Adrenal gland (tissue), 12 donors: ENCODE results near the gene CORO1C. TPM values are rescaled to one million over a fixed set of nuclear protein-coding genes. Genes with fewer than 3 reads are reported as not detected.

ENCODE experiments used
- DNase-seq, 7 donors: peaks; one replicate each; pipeline ENCODE4 v3.0.0-alpha.2; 2019 to 2020
- H3K27ac ChIP-seq, 5 donors: fragments of 200-600 bp; sonication (generic) in 4 of 5; 1 replicate in 3 of 5; 2 replicates in 2 of 5; pipeline versions ENCODE4 v1.5.1 to v1.8.0; 2016 to 2020; ENCODE audit warnings: mild to moderate bottlenecking in 1 of 5
- H3K27me3 ChIP-seq: fragments of 200-600 bp; 2 replicates; pipeline ENCODE4 v1.8.0; 2021
- H3K36me3 ChIP-seq, 2 donors: fragments of 200-600 bp; replicated peaks in 1 of 2; 1 replicate in 1 of 2; 2 replicates in 1 of 2; pipeline versions ENCODE4 v1.5.1 to v1.8.0; 2018 to 2022
- H3K4me1 ChIP-seq, 2 donors: fragments of 200-600 bp; replicated peaks in 1 of 2; 1 replicate in 1 of 2; 2 replicates in 1 of 2; pipeline versions ENCODE4 v1.5.1 to v1.8.0; 2018 to 2021
- H3K4me3 ChIP-seq, 4 donors: fragments of 200-600 bp; sonication (generic) in 3 of 4; one replicate each; pipeline ENCODE4 v1.5.1; 2016 to 2018
- H3K9me3 ChIP-seq, 3 donors: fragments of 200-600 bp; sonication (generic) in 1 of 3; replicated peaks in 1 of 3; 1 replicate in 2 of 3; 2 replicates in 1 of 3; pipeline versions ENCODE4 v1.5.1 to v1.8.0; 2016 to 2021
- CTCF ChIP-seq, 6 experiments: fragments of 450-650 bp in 4 of 6; fragments of 200-600 bp in 2 of 6; sonication (generic) in 1 of 6; IDR thresholded peaks; 1 replicate in 5 of 6; 2 replicates in 1 of 6; pipeline versions ENCODE4 v1.5.1 to v1.8.0; 2016 to 2021; ENCODE audit warnings: antibody characterized with exemption in 6 of 6, mild to moderate bottlenecking in 2 of 6, moderate library complexity in 1 of 6
- POLR2A ChIP-seq, 2 donors: fragments of 450-650 bp; IDR thresholded peaks; one replicate each; pipeline ENCODE4 v1.6.1; 2017; ENCODE audit warnings: antibody characterized with exemption in 2 of 2, mild to moderate bottlenecking in 2 of 2, moderate library complexity in 1 of 2
- WGBS, 4 donors: extraction: QIAGEN DNeasy Blood & Tissue Kit in 2 of 4; methylation state at CpG; one replicate each; pipeline versions ENCODE4 v1.1.5 to v1.1.7; 2013 to 2017; 5-methylcytosine and 5-hydroxymethylcytosine counted together
- intact Hi-C, 2 donors: fragments of 100-400 bp; cut with DNase I; formaldehyde crosslinking; loops; one replicate each; pipeline versions ENCODE4 v1.14.1 to v1.15.0; 2022 to 2023
- polyA plus RNA-seq, 3 donors: library from polyadenylated mRNA; stranded (reverse); fragments of 200-250 nt in 2 of 3; fragments of 350-450 nt in 1 of 3; fragmentation: Illumina TruSeq in 1 of 3; extraction: RNeasy Lipid Tissue Mini Kit (QIAGEN cat#74804) in 1 of 3; gene quantifications; one replicate each; pipeline ENCODE4 v1.2.3, GENCODE V29; 2013 to 2014
- total RNA-seq, 9 donors: library from RNA; depleted of rRNA in 4 of 9; stranded (reverse); fragments of >200 nt in 4 of 9; fragments of 120-200 nt in 1 of 9; fragmentation: NEBNext Ultra II Directional in 1 of 9; extraction: Animal tissue kit (Norgen Biotek cat#: 25700) in 1 of 9; gene quantifications; one replicate each; pipeline versions ENCODE4 v1.1.0 to v1.2.4, GENCODE V29; 2013 to 2023
- donor health status: healthy with polysubstance abuse.
- donor health status: Bipolar disorder and iron deficiency.
- donor health status: DM: yes; HTN: yes; CAD: no.
- donor health status: DM: no; HTN: no; CAD: no.
- donor health status: DM: no; HTN: no; CAD: no.
- donor health status: DM: yes; HTN: yes; CAD: no.

The CORO1C gene
- total and polyA plus RNA-seq, 12 donors: 17.4 to 124 (median 71.4) TPM

- Histone ChIP-seq H3K4me3 (no peak overlapping the region), H3K36me3 (peaks cover 0 to 7% of the 10 kb centered on the region in 2 donors), H3K4me1 (peaks cover 35 to 70% of the 10 kb centered on the region in 2 donors), H3K27ac (peak overlapping the region in 4 of 5 donors; percentile 54 to 86 (median 72)), H3K9me3 (no peaks in the 10 kb centered on the region), H3K27me3 (no peaks in the 10 kb centered on the region)
- WGBS, 4 donors: 91 to 100% (median 96%) methylated on average over 1 of the region's 1 CpG
- intact Hi-C loops: no loop called here
- DNase-seq: no peak
- TF ChIP-seq CTCF (IDR thresholded peaks at IDR 0.05): no peak
- no peak for TF ChIP-seq POLR2A (IDR thresholded peaks at IDR 0.05)
These were observed 88.2 kb downstream of the CORO1C start for GRCh38 chr12:108642899-108643654.

- intact Hi-C loops: no loop called here
- 84 to 92% (median 87%) methylated on average over 16 of the region's 16 CpGs for WGBS, 4 donors
- Histone ChIP-seq H3K9me3 (no peaks in the 10 kb centered on the region), H3K4me1 (peaks cover 32 to 71% of the 10 kb centered on the region in 2 donors), H3K4me3 (no peak overlapping the region), H3K36me3 (peaks cover 0 to 4% of the 10 kb centered on the region in 2 donors), H3K27me3 (no peaks in the 10 kb centered on the region), H3K27ac (peak overlapping the region in 1 of 5 donors; percentile 31)
- TF ChIP-seq POLR2A (IDR thresholded peaks at IDR 0.05): no peak
- no peak for TF ChIP-seq CTCF (IDR thresholded peaks at IDR 0.05)
- DNase-seq: no peak
These were observed 88.9 kb downstream of the CORO1C start for GRCh38 chr12:108642269-108642870.

GRCh38 chr12:108641446-108642268 lies 89.7 kb downstream of the CORO1C start:
- H3K36me3 ChIP-seq: peaks cover 0 to 4% of the 10 kb centered on the region in 2 donors
- no peak for TF ChIP-seq CTCF (IDR thresholded peaks at IDR 0.05)
- TF ChIP-seq POLR2A (IDR thresholded peaks at IDR 0.05): no peak
- no peaks in the 10 kb centered on the region for H3K9me3 ChIP-seq
- 72 to 79% (median 75%) methylated on average over 5 to 9 of the region's 9 CpGs for WGBS, 4 donors
- H3K27ac ChIP-seq: peak overlapping the region in 1 of 5 donors; percentile 31
- no peak for DNase-seq
- peaks cover 29 to 67% of the 10 kb centered on the region in 2 donors for H3K4me1 ChIP-seq
- intact Hi-C loops: no loop called here
- no peaks in the 10 kb centered on the region for H3K27me3 ChIP-seq
- H3K4me3 ChIP-seq: no peak overlapping the region
